ENCODE measurements around the gene TENM4.

The TENM4 gene

GRCh38 chr11:79287952-79288351, 152.9 kb downstream of the TENM4 start:
- no peak for DNase-seq

DNA sequence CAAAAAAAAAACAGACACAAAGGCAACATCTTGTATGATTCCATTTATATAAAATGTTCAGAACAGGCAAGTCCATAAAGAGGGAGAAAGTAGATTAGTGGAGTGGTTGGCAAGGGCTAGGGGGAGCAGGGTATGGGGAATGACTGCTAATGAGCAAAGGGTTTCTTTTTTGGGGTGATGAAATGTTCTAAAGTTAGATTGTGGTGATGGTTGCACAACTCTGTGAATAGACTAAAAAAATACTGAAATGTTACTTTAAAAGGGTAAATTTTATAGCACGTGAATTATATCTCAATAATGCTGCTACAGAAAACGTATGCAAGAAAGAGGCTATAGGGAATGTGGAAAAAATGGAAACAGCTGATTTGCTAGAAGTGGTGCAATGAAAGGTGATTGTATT, 155.1 kb downstream of the TENM4 start:
- DNase-seq = no peak

DNA sequence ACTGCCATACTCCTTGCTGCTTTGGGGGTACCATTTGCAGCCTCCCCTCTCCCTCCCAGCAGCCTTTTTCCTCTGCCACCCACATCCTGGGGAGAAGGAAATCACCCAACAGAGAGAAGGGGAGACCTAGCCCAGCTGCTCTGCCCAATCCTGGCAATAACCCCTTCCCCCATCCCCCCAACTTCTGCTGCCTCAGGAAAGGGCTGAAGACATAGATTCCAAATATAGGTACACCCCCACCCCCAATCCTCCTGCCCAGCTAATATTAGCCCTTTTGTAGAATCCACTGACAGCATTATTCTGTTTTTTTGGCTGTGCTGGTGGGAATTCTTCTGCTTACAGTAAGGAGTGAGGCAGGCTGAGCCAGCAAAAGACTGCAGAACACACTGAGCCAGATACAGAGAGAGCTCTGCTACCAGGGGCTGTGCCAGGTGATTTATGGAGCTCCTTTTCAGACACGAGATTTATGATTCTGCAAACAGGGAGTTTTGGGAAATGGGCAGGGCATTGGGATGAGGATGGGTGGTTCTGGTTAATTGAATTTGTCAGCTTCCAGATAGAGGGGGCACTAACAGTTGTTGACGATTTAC, 164.0 kb downstream of the TENM4 start:
- no peak for DNase-seq

DNA sequence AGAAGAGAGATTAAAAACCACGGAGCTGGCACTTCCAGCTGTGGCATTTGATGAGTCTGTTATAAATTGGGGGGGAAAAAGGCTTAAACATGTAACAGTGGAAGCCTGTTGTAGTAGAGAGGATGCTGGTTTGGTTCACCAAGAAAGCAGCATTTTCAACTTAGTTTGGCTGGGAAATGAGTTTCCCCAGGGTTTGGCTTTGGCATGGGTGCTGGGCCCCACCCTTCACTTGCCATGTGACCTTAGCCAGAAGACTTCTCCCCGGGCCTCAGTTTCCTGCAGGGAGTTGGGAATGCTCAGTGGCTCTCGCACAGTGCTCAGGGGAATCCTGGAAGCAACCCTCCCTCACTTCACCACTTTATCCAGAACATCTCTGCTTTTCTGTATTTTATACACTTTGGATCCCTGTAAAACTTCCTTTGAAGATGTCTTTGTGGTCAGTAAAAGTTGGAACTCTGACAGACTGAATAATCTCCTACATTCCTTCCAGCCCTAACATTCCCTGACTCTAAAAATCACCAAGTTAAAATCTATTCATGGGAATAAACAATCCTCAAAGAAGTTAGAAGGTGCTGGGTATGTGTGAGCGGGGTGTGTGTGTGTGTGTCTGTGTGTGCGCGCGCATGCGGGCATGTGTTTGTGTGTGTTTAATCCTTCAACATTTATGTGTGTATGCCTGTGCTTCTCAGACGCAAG, 166.0 kb downstream of the TENM4 start:
- DNase-seq = no peak

DNA sequence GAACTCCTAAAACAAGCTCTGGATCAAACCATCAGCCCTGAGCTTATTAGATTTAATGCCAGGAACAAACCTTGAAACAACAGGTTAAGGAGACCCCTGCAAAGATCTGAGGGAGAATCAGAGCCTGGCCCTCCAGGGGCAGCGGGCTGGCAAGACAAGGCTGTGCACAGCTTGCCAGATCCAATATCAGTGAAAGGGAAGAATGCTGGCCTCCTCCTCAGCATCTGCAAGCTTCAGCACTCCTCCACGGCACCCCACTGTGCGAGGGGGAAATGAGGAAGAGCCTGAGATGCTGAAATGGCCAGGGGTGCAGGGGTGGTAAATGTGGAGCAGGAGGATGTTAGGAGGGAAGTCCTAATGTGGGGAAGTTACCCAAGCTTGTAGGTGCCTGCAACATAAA, 167.0 kb downstream of the TENM4 start:
- no peak for DNase-seq

DNA sequence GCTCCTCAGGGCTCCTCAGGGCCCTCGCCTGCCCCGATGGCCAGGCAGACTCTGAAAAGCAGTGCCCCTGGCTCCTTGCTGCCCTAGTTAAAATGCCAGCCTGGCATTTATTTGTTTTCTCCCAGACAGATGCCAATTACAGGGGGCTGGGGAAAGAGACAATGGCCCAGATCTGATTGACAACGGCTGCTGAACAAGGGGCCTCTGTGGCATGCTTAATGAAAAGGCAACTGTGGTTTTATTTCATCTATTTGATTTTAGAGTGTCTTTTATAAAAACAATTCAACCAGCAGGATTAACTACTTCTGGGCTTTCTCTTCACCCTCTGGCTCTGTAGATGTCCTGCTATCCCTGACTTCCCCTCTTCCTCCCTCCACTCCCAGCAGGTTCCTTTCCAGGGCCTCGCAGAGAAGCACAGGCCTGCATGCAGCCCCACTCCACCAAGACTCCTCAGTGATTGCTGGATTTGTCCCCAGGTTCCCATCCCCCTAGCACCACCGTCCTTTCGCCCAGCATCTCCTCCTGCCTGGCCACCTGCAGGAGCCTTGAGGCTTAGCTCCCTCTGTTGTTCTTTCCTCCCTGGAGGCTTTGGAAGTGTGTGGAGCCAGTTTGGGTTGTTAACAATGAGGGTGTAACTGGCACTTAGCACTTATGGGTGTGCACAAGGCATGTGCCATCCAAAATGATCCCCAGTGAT, 171.1 kb downstream of the TENM4 start:
- no peak for DNase-seq

- no peak for DNase-seq
Observed at GRCh38 chr11:79266396-79266795, 174.4 kb downstream of the TENM4 start.

DNA sequence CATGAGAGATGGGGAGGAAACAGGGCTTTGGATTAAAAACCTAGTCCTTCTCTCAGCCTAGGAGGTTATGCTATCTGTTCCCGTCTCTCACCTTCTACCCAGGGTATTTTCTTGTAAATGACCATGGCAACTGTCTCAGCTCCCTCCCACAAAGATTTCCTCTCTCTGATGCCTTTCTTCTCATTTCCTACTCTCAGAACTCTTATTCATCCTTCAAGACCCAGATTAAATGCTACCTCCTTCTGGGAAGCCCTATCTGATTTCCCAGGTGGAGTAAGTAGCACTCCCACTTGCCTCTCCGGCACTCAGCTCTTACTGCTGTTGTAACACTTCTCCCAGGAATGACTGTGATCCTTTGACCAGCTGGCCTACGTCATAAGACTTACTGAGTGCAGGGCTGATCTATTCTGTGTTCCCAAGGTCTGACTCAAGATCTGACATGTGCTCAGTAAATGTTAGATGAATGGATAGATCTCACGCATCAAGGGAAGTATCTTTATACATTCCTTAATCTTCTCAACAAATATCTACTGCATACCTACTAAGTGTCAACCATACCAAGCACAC, 175.0 kb downstream of the TENM4 start:
- no peak for DNase-seq

- no peak for DNase-seq
Observed at GRCh38 chr11:79264284-79264683, 176.5 kb downstream of the TENM4 start.

DNA sequence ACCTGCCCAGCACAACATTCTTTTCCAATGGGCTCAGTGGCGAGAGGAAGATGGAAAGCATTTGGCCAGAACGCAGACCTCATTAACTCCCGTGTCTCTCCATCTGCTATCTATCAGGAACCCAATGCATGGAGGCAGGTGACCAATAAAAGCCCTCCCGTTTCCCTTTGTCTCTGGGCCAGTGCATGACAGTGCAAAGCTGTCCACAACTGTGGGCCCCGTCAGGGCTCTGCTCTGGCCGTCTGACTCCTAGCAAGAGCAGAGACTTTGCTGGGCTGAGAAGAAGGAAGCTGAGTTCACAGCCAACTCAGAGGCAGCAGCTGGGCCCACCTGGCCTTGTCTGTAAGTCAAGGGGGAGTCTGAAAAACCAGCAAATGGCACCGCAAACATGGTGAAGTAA, 177.8 kb downstream of the TENM4 start:
- DNase-seq = no peak

DNA sequence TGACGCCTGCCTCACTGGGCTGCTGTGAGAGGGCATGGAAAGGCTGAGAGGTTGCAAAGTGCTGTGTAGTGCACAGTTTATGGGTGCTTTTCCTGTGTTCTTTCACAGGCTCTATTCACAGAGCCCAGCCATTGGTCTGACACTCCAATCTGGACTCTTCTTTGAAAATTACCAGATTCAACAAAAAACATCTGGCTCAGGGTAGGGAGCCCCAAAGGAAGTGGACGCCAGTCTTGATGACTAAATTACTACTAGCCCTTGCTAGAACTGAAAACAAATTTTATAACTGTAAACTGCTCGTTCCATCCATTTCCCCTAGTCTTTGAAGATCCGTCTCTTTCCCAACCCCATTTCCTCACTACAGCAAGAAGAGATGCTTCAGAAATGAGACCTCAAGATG, 178.6 kb downstream of the TENM4 start:
- no peak for DNase-seq

DNA sequence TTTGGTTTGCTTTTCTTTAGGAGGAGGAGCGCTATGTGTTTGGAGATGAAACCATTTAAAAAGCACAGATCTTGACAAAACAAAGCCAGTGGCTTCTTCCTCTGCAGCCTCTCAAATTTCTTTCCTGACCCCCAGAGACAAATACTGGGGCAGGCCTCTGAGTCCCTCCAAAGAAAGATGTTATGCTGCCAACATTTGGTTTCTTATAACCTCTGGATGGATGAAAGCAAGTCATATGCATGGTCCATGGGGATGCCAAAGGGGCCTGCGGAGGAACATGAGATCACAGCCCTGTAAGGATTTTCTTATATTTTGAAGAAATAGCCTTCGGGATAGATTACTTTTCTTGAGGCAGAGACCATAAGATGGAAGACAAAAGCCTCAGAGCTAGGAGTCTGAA, 179.1 kb downstream of the TENM4 start:
- DNase-seq = no peak

DNA sequence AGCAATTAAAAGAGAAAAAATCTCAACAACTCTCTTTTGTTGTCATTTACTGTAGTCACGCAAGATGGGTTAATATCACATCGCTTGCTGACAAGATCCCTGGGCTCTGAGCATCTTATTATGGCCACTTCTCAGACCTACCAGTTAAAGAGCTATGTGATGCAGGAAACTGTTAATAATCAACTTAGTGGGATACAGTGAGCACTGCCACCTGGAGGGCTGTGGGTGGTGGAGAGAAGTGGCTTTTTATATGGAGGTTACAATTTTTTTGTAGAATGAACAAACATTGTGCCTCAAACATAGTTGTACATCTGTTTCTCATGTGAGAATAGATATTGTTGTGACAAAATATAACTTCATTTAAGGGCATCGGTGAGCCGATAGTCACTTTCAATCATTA, 181.0 kb downstream of the TENM4 start:
- no peak for DNase-seq

DNA sequence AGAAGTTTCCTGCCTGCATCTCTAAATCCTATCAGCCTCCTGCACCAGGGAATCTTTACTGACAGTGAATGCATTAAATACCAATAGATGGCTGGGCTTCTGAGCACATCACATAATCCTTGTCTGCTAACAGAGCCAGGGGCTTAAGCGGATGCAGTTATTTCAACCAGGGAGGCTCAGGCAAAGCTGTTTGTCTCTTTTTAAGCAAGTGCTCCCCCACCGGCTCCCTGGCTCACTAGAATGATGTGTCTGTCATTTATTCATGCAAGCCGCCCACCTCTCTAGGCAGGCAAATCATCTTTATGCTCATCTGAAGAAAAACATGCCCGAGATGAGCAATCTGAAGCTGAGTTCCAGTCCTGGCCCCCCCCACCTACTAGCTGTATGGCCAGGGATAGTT, 182.3 kb downstream of the TENM4 start:
- no peak for DNase-seq

- DNase-seq = no peak
Observed at GRCh38 chr11:79255965-79256364, 184.9 kb downstream of the TENM4 start.

GRCh38 chr11:79253280-79253679, 187.6 kb downstream of the TENM4 start:
- DNase-seq = no peak

DNA sequence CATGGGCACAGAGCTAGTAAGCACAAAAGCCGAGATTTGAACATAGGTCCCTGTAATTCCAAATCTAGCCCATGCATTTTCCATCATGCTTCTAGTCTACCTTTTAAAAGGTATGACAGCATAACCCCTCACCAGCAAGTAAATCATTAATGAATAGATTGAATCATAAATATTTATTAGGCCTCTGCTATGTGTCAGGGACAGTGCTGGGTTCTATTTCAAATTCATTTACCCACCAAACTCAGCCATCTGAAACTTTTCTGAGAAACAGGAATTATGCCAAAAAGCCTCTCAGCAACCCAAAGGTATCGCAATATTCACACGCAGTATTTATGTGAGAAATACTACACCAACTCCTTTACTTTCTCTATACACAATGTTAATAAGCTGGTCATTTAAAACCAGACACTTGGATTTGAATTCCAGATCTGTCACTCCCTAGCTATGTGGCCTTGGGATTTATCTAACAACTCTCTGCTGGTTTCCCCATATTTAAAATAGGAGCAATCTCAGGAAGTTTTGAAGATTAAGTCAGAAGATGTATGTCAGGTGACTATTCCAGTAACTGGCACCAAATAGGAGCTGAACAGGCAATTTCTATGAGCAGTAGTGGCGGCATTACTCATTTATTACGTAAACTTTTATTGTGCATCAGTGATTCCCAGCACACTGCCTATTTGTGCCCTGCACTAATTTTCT, 191.4 kb downstream of the TENM4 start:
- no peak for DNase-seq

GRCh38 chr11:79244798-79245197, 196.0 kb downstream of the TENM4 start:
- DNase-seq = no peak

GRCh38 chr11:79244241-79244772, 196.5 kb downstream of the TENM4 start:
- DNase-seq = no peak

- DNase-seq = no peak
Observed at GRCh38 chr11:79243422-79244210, 197.2 kb downstream of the TENM4 start.

DNA sequence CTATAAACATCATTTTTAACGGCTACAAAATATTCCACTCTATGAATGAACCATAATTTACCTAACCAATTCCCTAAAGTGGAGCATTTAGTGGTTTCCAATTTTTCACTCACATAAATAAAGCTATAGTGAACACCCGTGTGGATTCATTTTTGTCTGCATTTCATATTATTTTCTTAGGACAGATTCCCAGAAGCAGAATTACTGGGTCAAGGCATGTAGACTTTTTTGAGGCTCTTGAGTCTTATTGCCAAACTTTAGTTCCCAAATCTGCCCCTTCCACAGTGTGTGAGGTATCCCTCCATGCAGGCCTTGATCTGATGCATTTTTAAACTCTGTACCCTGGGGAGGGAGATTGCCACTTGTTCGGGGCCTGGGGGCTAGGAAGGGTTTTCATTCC, 198.2 kb downstream of the TENM4 start:
- DNase-seq = no peak

DNA sequence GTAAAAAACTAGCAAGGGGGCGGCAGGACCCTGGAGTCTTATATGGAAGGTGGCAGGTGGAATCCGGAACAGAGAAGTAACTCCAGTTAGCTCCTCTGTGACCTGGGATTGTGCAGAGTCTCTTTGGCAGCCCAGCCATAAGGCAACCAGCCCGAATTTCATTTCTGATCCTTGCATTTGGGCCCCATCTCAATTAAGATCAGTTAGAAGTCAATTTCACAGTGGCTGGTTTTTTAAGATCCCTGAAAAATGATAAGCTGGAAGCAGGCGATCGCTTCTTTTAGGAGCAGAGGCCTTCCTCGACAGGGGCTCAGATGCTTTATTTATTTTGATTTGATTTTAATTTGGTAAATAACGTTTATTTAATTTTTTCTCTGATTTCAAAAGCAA, 199.0 kb downstream of the TENM4 start:
- DNase-seq = no peak

Measured in NCI-H1930 (cell line).